GM10266 (cell line): ENCODE data around the gene PLXNA1.
A peak's percentile ranks its signal among the peaks of the same experiment; 100 is the strongest.

Experiments used
- DNase-seq: peaks from one replicate; pipeline ENCODE4 v3.0.0; 2012; ENCODE audit errors: extremely low spot score
- TF ChIP-seq, protein P1 (sequence below): IDR thresholded peaks from 2 replicates; pipeline ENCODE4 v1.5.1; 2012; ENCODE audit warnings: mild to moderate bottlenecking, low read depth; ENCODE audit not compliant: control insufficient read depth, insufficient read depth; ENCODE audit errors: missing control alignments

PLXNA1 gene

DNA sequence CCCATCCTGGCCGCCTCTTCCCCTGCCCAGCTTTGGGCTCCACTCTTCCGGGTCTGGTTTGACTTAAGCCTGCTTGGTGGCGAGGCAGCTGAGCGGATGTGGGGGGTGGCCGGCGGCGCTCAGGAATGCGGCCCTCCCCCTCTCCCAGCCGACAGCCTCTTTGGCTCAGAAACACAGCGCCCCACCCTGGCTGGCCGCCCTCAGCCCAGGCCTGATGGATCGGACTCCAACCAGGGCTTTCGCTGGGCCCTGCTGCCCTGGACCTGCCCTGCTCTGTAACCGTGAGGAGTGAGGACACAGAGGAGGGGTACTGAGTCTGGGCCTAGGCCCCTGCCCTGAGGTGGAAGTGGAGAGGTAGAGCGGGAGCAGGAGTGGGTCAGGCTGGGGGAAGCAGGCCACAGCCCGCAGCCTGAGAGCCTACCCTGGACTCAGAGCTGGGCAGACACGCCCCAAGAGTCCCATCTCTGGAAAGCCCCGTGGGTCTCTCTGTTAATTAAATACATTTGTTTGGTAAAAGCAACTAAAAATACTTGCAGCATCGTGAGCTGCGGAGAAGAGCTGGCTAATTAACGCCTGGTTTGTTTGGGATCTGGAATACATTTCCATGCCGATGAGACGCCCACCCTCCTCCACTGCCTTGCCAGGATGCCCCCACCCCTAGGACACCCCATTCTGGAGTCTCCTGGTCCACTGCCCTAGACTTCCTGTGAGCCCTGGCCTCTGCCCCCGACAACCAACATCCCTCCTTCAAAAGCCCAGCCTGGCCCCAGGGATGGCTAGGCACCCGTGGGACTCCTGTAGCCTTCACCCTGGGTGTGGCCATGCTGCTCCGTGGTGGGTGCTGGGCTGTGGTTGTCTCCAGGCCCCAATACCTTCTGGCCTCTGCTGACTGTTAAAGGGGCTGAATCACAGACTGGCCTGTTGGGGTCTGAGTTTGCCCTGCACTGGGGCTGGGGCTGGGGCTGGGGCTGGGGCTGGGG is 19.6 kb downstream of the PLXNA1 start:
- peak; percentile 72 for DNase-seq
- TF ChIP-seq, protein P1, sequence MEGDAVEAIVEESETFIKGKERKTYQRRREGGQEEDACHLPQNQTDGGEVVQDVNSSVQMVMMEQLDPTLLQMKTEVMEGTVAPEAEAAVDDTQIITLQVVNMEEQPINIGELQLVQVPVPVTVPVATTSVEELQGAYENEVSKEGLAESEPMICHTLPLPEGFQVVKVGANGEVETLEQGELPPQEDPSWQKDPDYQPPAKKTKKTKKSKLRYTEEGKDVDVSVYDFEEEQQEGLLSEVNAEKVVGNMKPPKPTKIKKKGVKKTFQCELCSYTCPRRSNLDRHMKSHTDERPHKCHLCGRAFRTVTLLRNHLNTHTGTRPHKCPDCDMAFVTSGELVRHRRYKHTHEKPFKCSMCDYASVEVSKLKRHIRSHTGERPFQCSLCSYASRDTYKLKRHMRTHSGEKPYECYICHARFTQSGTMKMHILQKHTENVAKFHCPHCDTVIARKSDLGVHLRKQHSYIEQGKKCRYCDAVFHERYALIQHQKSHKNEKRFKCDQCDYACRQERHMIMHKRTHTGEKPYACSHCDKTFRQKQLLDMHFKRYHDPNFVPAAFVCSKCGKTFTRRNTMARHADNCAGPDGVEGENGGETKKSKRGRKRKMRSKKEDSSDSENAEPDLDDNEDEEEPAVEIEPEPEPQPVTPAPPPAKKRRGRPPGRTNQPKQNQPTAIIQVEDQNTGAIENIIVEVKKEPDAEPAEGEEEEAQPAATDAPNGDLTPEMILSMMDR, result peak; percentile 30

DNA sequence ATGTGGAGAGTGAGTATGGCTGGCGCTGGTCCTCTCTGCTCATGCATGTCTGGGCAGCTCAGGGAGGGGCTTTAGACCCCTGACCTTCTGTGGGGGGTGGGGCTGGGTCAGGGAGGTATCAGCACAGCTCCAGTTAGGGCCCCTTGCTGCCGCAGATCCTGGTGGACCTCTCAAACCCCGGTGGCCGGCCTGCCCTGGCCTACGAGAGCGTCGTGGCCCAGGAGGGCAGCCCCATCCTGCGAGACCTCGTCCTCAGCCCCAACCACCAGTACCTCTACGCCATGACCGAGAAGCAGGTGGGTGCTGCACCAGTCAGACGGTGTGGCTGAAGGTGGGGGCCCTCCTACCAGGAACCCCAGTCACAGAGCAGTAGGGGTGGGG is 20.2 kb downstream of the PLXNA1 start:
- DNase-seq, result no peak
- TF ChIP-seq, protein P1, result no peak

DNA sequence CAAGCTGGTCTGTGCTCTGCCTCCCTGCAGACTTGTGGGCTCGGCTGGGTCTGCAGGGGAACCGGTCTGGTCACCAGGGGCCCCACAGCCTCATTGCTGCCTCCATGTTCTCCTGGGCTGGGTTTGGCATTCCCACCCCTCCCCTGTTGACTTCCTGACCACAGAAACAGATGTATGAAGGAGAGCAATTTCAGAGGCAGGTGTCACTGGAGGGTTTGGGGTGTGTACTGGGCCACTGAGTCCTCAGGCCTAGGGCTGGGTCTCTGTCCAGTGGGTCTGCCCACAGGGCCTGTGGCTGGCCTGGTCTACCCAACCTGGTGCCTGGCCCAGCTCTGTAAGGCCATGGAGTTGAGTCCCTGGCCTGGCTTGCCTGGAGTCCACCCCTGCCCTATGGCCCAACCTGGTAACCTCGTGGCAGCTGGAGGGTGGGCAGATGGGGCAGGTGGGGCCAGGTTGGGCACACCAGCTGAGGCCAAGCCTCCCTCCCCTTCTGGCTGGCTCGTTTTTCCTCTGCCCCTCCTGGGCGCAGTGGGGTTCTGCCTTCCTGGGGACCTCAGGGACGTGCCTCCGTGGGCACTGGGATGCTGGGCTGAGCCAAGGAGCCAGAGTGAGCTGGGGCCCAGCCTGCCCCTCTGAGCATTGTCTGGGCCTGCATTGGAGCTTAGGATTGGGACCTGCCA is 20.8 kb downstream of the PLXNA1 start:
- TF ChIP-seq, protein P1, result no peak
- no peak for DNase-seq

DNA sequence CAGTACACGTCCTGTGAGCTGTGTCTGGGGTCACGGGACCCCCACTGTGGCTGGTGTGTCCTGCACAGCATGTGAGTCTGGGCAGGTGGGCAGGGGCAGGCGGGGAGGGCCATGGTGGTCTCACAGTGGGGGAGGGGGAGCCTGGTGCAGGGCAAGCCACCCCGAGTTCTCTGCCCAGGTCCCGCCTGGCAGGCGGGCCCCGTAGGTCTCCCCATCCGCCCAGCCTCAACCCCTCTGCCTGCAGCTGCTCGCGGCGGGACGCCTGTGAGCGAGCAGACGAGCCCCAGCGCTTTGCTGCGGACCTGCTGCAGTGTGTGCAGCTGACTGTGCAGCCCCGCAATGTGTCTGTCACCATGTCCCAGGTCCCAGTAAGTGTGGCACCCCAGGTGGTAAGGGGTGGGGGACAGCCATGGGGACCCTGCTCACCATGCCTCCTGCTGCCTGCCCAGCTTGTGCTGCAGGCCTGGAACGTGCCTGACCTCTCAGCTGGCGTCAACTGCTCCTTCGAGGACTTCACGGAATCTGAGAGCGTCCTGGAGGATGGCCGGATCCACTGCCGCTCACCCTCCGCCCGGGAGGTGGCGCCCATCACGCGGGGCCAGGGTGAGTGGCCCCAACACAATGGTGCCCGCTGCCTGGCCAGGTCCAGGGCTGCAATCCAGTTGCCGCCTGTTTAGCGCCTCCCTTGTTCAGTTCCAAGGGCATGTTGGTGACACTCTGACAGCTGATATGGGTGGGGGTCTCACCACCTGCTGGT is 21.9 kb downstream of the PLXNA1 start:
- DNase-seq, result no peak
- TF ChIP-seq, protein P1, result no peak

DNA sequence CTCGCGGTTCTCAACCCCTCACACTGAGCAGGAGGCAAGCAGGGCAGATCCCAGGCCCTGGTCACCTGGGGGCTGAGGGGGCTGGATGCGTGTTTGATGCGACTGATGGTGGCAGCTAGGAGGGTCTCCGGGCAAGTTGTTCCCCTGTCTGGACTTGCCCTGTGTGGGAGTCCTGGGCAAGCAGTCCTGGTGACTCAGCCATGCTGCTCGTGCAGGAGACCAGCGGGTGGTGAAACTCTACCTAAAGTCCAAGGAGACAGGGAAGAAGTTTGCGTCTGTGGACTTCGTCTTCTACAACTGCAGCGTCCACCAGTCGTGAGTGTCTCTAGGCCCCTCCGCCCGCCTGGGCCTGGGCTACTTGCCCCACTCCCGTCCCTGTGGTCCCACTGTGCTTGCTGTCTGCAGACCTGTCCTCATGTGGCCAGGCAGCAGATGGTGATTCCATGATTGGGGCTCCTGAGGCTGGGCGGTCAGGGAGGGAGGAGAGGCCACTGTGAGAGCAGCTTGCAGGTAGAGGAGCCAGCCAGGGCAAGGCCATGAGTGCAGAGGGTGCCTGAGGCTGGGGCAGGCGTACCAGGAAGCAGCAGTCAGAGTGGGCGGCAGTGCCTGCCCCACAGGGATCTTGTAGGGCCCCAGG is 23.1 kb downstream of the PLXNA1 start:
- TF ChIP-seq, protein P1, result no peak

DNA sequence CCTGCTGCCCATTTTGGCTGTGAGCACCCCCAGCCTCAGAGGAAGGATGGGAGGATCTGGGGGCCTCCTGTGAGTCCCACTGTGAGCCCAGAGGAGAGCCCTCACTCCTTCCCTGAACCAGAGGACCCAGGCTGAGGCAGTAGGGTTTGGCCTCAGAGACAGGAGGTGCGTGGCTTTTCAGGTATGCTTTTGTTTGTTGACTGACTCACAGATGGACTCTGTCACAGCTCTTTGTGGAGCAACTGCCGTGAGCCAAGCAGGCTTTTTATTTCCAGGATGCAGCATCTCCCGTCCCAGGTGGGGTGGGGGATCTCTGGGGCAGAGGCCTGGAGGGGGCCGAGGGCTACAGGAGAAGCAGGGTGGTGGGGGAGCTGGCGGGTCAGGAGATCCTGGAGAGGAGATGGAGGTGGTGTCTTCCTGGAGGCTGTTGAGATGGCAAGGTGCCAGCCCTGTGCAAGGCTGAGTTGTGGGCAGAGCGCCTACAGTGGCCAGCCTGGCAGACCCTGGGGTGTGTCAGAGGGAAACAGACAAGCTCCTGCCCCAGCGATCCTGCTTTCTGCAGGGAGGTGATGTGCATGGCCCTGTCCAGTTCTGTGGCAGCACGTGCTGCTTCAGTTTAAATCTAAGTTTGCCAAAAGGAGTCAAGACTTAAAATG is 24.0 kb downstream of the PLXNA1 start:
- no peak for DNase-seq
- TF ChIP-seq, protein P1, result no peak

More for the DNA sequence above, 23.1 kb downstream of the PLXNA1 start:
- DNase-seq, result no peak
